Erythroblast (primary cell): Measurements from ENCODE around the gene GPX2.

Experiments
- GATA1 ChIP-seq: IDR thresholded peaks from 2 replicates; pipeline ENCODE4 v1.6.1; 2011; ENCODE audit warnings: low read depth, mild to moderate bottlenecking, control low read depth, low read length, moderate library complexity
- POLR2A ChIP-seq: IDR thresholded peaks from 2 replicates; pipeline ENCODE4 v1.6.1; 2011; ENCODE audit warnings: mild to moderate bottlenecking, low read length

DNA sequence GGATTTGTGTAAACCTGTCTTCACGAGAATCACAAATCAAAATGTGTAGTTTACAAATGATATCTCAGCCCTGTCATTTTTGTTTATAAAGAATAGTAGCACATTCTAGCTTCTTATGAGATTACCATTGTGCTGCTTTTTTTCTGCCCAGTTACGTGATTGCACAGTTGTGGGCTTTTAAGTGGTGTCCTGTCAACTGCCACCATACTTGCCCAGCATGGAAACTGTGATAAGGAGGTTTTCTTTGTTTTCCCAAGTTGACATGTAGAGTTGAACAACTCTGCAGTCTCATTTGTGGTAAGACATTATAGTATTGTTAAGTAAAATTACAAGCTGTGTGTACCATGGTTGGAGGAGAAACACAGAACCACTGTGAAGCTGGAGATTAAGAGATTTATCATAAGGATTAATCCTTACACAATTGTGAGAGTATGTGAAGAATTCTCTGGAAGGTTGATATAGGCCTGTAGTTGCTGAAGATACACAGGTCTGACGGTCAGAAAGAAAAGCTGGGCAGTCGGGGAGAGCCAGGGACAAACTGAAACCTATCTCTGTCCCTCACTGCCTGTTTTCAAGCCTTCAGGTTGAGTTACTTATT lies 16.0 kb downstream of the GPX2 start:
- TF ChIP-seq POLR2A, result no peak
- TF ChIP-seq GATA1, result no peak
